ENCODE data around the gene RABGAP1L. TPM values are rescaled to one million over a fixed set of nuclear protein-coding genes. Genes with fewer than 3 reads are reported as not detected.

The RABGAP1L gene
- total RNA-seq, 1 experiment from 2014 or later = 57.4 TPM

- Histone ChIP-seq H3K4me2 (no peak overlapping the region), H3K4me3 (no peak overlapping the region), H3K79me2 (ENCODE audit: low read depth) (no peaks in the 10 kb centered on the region), H2AFZ (no peak overlapping the region), H3K9me2 (ENCODE audit: insufficient read depth) (no peaks in the 10 kb centered on the region; the same call in 1 of the 2 replicates), H4K20me1 (ENCODE audit: insufficient read depth) (no peaks in the 10 kb centered on the region), H3K9me3 (ENCODE audit: insufficient read depth, low read depth) (no peaks in the 10 kb centered on the region), H3F3A (ENCODE audit: insufficient read depth, low read depth) (no peaks in the 10 kb centered on the region), H3K36me3 (ENCODE audit: low read depth) (no peaks in the 10 kb centered on the region), H3K4me1 (replicated peaks; ENCODE audit: insufficient read depth) (no peaks in the 10 kb centered on the region), H3K27me3 (ENCODE audit: insufficient read depth, low read depth) (no peaks in the 10 kb centered on the region), H3K27ac (no peak overlapping the region)
- TF ChIP-seq EZH2 (IDR thresholded peaks at IDR 0.05; ENCODE audit: low read depth) = no peak
- TF ChIP-seq, protein P1, sequence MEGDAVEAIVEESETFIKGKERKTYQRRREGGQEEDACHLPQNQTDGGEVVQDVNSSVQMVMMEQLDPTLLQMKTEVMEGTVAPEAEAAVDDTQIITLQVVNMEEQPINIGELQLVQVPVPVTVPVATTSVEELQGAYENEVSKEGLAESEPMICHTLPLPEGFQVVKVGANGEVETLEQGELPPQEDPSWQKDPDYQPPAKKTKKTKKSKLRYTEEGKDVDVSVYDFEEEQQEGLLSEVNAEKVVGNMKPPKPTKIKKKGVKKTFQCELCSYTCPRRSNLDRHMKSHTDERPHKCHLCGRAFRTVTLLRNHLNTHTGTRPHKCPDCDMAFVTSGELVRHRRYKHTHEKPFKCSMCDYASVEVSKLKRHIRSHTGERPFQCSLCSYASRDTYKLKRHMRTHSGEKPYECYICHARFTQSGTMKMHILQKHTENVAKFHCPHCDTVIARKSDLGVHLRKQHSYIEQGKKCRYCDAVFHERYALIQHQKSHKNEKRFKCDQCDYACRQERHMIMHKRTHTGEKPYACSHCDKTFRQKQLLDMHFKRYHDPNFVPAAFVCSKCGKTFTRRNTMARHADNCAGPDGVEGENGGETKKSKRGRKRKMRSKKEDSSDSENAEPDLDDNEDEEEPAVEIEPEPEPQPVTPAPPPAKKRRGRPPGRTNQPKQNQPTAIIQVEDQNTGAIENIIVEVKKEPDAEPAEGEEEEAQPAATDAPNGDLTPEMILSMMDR (conservative IDR thresholded peaks at IDR 0.05) = no peak
- ChIA-PET POLR2A (ENCODE audit: unreplicated experiment) (no interaction called here), CTCF (no interaction called here)
- no peak for DNase-seq
- BruUV-seq (replicated peaks) = no TSS peak
- intact Hi-C loops (cut with micrococcal nuclease; ENCODE audit: unreplicated experiment) = no loop called here
These were observed 526.9 kb downstream of the RABGAP1L start for GRCh38 chr1:174686213-174686612.

GRCh38 chr1:174689524-174689923 lies 530.2 kb downstream of the RABGAP1L start:
- intact Hi-C loops (cut with micrococcal nuclease; ENCODE audit: unreplicated experiment) = no loop called here
- Histone ChIP-seq H3K4me2 (no peak overlapping the region), H3K4me3 (no peak overlapping the region), H3K27me3 (ENCODE audit: insufficient read depth, low read depth) (no peaks in the 10 kb centered on the region), H2AFZ (no peak overlapping the region), H3K79me2 (ENCODE audit: low read depth) (no peaks in the 10 kb centered on the region), H4K20me1 (ENCODE audit: insufficient read depth) (no peaks in the 10 kb centered on the region), H3K27ac (no peak overlapping the region), H3K9me3 (ENCODE audit: insufficient read depth, low read depth) (no peaks in the 10 kb centered on the region), H3K36me3 (ENCODE audit: low read depth) (no peaks in the 10 kb centered on the region), H3K4me1 (replicated peaks; ENCODE audit: insufficient read depth) (no peaks in the 10 kb centered on the region), H3F3A (ENCODE audit: insufficient read depth, low read depth) (no peaks in the 10 kb centered on the region), H3K9me2 (ENCODE audit: insufficient read depth) (no peaks in the 10 kb centered on the region; the same call in 1 of the 2 replicates)
- no TSS peak for BruUV-seq (replicated peaks)
- DNase-seq = no peak
- ChIA-PET POLR2A (ENCODE audit: unreplicated experiment) (interaction anchor here (0.7 kb wide), 1 partner anchor 1647 kb away, joined by 3 read pairs; no protein-coding TSS in a partner anchor), CTCF (no interaction called here)
- TF ChIP-seq, protein P1 (conservative IDR thresholded peaks at IDR 0.05) = no peak

GRCh38 chr1:174690266-174690665 lies 530.9 kb downstream of the RABGAP1L start:
- Histone ChIP-seq H3K4me1 (replicated peaks; ENCODE audit: insufficient read depth) (no peaks in the 10 kb centered on the region), H4K20me1 (ENCODE audit: insufficient read depth) (no peaks in the 10 kb centered on the region), H3K79me2 (ENCODE audit: low read depth) (no peaks in the 10 kb centered on the region), H3K4me2 (no peak overlapping the region), H3K9me3 (ENCODE audit: insufficient read depth, low read depth) (no peaks in the 10 kb centered on the region), H3K36me3 (ENCODE audit: low read depth) (no peaks in the 10 kb centered on the region), H3K27ac (no peak overlapping the region), H3K4me3 (no peak overlapping the region), H3K27me3 (ENCODE audit: insufficient read depth, low read depth) (no peaks in the 10 kb centered on the region), H3F3A (ENCODE audit: insufficient read depth, low read depth) (no peaks in the 10 kb centered on the region), H3K9me2 (ENCODE audit: insufficient read depth) (no peaks in the 10 kb centered on the region; the same call in 1 of the 2 replicates), H2AFZ (no peak overlapping the region)
- no TSS peak for BruUV-seq (replicated peaks)
- CTCF ChIA-PET = no interaction called here
- intact Hi-C loops (cut with micrococcal nuclease; ENCODE audit: unreplicated experiment) = no loop called here
- DNase-seq = no peak
- TF ChIP-seq, protein P1 (conservative IDR thresholded peaks at IDR 0.05) = no peak
- no peak for TF ChIP-seq EZH2 (IDR thresholded peaks at IDR 0.05; ENCODE audit: low read depth)
- POLR2A ChIA-PET (ENCODE audit: unreplicated experiment) = no interaction called here
